NCI-H2196 (cell line): ENCODE measurements around the gene LRRC75A.

Source experiments
- DNase-seq: peaks from one replicate; lab custom pipeline; 2025; ENCODE audit not compliant: unreplicated experiment; lab: John Stamatoyannopoulos, UW

The LRRC75A gene

GRCh38 chr17:16494059-16494458, 2.1 kb upstream of the LRRC75A start:
- no peak for DNase-seq

GRCh38 chr17:16493531-16494046, 1.6 kb upstream of the LRRC75A start:
- no peak for DNase-seq

GRCh38 chr17:16492613-16493530, 879 bp upstream of the LRRC75A start:
- no peak for DNase-seq

GRCh38 chr17:16491131-16491702, 776 bp downstream of the LRRC75A start:
- DNase-seq: no peak

GRCh38 chr17:16489431-16489830, 2.6 kb downstream of the LRRC75A start:
- DNase-seq: no peak

GRCh38 chr17:16488968-16489337, 3.0 kb downstream of the LRRC75A start:
- no peak for DNase-seq

GRCh38 chr17:16488186-16488967, 3.6 kb downstream of the LRRC75A start:
- DNase-seq: no peak

- DNase-seq: peak; percentile 89
These were observed 5.4 kb downstream of the LRRC75A start for GRCh38 chr17:16486373-16487250.

- DNase-seq: no peak
These were observed 7.4 kb downstream of the LRRC75A start for GRCh38 chr17:16484445-16485175.

- no peak for DNase-seq
These were observed 8.9 kb downstream of the LRRC75A start for GRCh38 chr17:16483021-16483645.

- no peak for DNase-seq
These were observed 9.7 kb downstream of the LRRC75A start for GRCh38 chr17:16482253-16482652.

GRCh38 chr17:16480995-16481394, 11.0 kb downstream of the LRRC75A start:
- DNase-seq: no peak

- no peak for DNase-seq
These were observed 12.7 kb downstream of the LRRC75A start for GRCh38 chr17:16479264-16479663.

- DNase-seq: no peak
These were observed 13.3 kb downstream of the LRRC75A start for GRCh38 chr17:16478649-16479048.

- DNase-seq: no peak
These were observed 14.3 kb downstream of the LRRC75A start for GRCh38 chr17:16477666-16478065.

GRCh38 chr17:16477255-16477654, 14.7 kb downstream of the LRRC75A start:
- DNase-seq: no peak

- no peak for DNase-seq
These were observed 16.8 kb downstream of the LRRC75A start for GRCh38 chr17:16475179-16475704.

- no peak for DNase-seq
These were observed 17.8 kb downstream of the LRRC75A start for GRCh38 chr17:16474012-16474725.
